MM.1S (cell line): ENCODE measurements around the gene TTYH2.

Experiments used
- DNase-seq: peaks from one replicate; pipeline ENCODE4 v3.0.0-alpha.2; 2015
- H2AFZ ChIP-seq: fragments of 300-600 bp; sonication (generic); 2 replicates; pipeline ENCODE4 v1.6.0; 2016; ENCODE audit warnings: antibody characterized with exemption, low read length
- H3F3A ChIP-seq: fragments of 300-600 bp; sonication (generic); 2 replicates; pipeline ENCODE4 v1.6.1; 2016; ENCODE audit warnings: mild to moderate bottlenecking, antibody characterized with exemption, low read length, moderate library complexity, mixed read lengths; ENCODE audit not compliant: insufficient read depth
- H3K27ac ChIP-seq: fragments of 300-600 bp; sonication (generic); 2 replicates; pipeline ENCODE4 v1.5.1; 2016; ENCODE audit warnings: mild to moderate bottlenecking, low read length
- H3K27me3 ChIP-seq: fragments of 300-600 bp; sonication (generic); replicated peaks from 2 replicates; pipeline ENCODE4 v1.6.0; 2016; ENCODE audit warnings: low read length; ENCODE audit not compliant: insufficient read depth
- H3K36me3 ChIP-seq: fragments of 300-600 bp; sonication (generic); replicated peaks from 2 replicates; pipeline ENCODE4 v1.6.1; 2016; ENCODE audit warnings: mild to moderate bottlenecking, low read length, mixed read lengths; ENCODE audit not compliant: insufficient read depth
- H3K4me1 ChIP-seq: fragments of 300-600 bp; sonication (generic); 2 replicates; pipeline ENCODE4 v1.6.1; 2016; ENCODE audit warnings: low read length, mixed read lengths
- H3K4me2 ChIP-seq: fragments of 300-600 bp; sonication (generic); 2 replicates; pipeline ENCODE4 v1.6.0; 2016; ENCODE audit warnings: low read depth, low read length
- H3K4me3 ChIP-seq: fragments of 300-600 bp; sonication (generic); 2 replicates; pipeline ENCODE4 v1.5.1; 2016; ENCODE audit warnings: low read length, mixed read lengths
- H3K79me2 ChIP-seq: fragments of 300-600 bp; sonication (generic); 2 replicates; pipeline ENCODE4 v1.6.1; 2016; ENCODE audit warnings: mixed run types, low read length, mixed read lengths
- H3K9ac ChIP-seq: fragments of 300-600 bp; sonication (generic); 2 replicates; pipeline ENCODE4 v1.6.1; 2016; ENCODE audit warnings: low read length, mixed read lengths
- H3K9me2 ChIP-seq: fragments of 300-600 bp; sonication (generic); replicated peaks from 2 replicates; pipeline ENCODE4 v1.6.1; 2016; ENCODE audit warnings: mild to moderate bottlenecking, low read length, mixed read lengths; ENCODE audit not compliant: insufficient read depth
- H3K9me3 ChIP-seq: fragments of 300-600 bp; sonication (generic); replicated peaks from 2 replicates; pipeline ENCODE4 v1.6.1; 2016; ENCODE audit warnings: mild to moderate bottlenecking, low read length, mixed read lengths; ENCODE audit not compliant: insufficient read depth
- H4K20me1 ChIP-seq: fragments of 300-600 bp; sonication (generic); 2 replicates; pipeline ENCODE4 v1.6.1; 2016; ENCODE audit warnings: mild to moderate bottlenecking, low read length, moderate library complexity, mixed read lengths; ENCODE audit not compliant: insufficient read depth
- EZH2 ChIP-seq: fragments of 300-600 bp; sonication (generic); optimal IDR thresholded peaks from 2 replicates; pipeline ENCODE3; 2017; ENCODE audit warnings: low read depth, mild to moderate bottlenecking, antibody characterized with exemption, low read length, mixed read lengths
- EZH2phosphoT487 ChIP-seq: fragments of 300-600 bp; sonication (generic); IDR thresholded peaks from 2 replicates; pipeline ENCODE4 v1.6.1; 2018; ENCODE audit warnings: antibody characterized with exemption, low read length
- TF ChIP-seq, protein P1 (sequence below): fragments of 300-600 bp; sonication (generic); IDR thresholded peaks from 2 replicates; pipeline ENCODE4 v1.5.1; 2016; ENCODE audit warnings: antibody characterized with exemption, low read length, mixed read lengths

TTYH2 gene

DNA sequence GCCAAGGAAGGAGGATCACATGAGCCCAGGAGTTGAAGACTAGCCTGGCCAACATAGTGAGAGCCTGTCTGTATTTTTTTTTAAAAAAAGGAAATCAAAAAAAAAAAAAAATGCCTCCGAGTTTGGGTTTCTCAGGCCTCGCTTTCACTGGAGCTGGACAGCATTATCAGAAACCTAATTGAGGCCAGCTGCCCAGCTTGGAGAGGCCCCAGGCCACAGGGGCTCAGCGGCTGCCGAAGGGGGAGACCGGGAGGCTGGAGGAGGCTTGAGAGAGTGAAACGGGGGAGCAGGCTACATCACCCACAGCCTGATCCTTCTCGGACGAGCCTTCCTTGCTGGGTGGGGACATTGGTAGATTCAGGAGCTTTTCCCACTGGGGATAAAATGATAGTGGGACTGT, 5.1 kb downstream of the TTYH2 start:
- no peaks in the 10 kb centered on the region for H4K20me1 ChIP-seq
- no peaks in the 10 kb centered on the region for H3K4me1 ChIP-seq
- H3K9me3 ChIP-seq: no peaks in the 10 kb centered on the region
- H3K9ac ChIP-seq: no peak overlapping the region
- H2AFZ ChIP-seq: no peak overlapping the region
- H3K27ac ChIP-seq: no peak overlapping the region
- H3K9me2 ChIP-seq: no peaks in the 10 kb centered on the region
- TF ChIP-seq, protein P1, sequence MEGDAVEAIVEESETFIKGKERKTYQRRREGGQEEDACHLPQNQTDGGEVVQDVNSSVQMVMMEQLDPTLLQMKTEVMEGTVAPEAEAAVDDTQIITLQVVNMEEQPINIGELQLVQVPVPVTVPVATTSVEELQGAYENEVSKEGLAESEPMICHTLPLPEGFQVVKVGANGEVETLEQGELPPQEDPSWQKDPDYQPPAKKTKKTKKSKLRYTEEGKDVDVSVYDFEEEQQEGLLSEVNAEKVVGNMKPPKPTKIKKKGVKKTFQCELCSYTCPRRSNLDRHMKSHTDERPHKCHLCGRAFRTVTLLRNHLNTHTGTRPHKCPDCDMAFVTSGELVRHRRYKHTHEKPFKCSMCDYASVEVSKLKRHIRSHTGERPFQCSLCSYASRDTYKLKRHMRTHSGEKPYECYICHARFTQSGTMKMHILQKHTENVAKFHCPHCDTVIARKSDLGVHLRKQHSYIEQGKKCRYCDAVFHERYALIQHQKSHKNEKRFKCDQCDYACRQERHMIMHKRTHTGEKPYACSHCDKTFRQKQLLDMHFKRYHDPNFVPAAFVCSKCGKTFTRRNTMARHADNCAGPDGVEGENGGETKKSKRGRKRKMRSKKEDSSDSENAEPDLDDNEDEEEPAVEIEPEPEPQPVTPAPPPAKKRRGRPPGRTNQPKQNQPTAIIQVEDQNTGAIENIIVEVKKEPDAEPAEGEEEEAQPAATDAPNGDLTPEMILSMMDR: no peak
- TF ChIP-seq EZH2: no peak
- TF ChIP-seq EZH2phosphoT487: no peak
- H3F3A ChIP-seq: no peaks in the 10 kb centered on the region
- no peaks in the 10 kb centered on the region for H3K36me3 ChIP-seq
- H3K4me2 ChIP-seq: no peak overlapping the region
- H3K79me2 ChIP-seq: no peaks in the 10 kb centered on the region
- no peak overlapping the region for H3K4me3 ChIP-seq
- DNase-seq: no peak
- peaks cover 22% of the 10 kb centered on the region for H3K27me3 ChIP-seq

DNA sequence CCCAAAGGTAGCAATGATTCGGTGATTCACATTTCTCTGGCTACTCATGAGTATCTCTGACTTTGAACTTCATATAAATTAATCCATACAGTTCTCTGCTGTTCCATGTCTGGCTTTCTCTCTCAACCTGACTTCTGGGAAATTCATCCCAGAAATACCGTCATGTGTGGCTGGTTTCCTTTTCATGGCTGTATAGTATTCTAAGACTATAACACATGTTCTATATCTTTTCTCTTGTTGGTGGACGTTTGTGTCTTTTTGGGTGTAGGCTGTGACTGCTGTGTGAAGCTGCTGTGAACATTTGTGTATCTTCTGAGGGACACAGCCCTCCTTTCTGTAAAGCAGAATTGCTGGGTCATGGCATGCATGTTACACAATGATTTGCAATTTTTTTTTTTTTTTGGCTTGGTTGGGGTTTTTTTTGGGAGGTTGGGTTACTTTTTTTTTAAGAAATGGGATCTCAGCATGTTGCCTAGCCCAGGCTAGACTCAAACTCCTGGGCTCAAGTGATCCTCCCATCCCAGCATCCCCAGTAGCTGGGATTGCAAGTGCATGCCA, 6.3 kb downstream of the TTYH2 start:
- H3K9ac ChIP-seq: no peak overlapping the region
- H3F3A ChIP-seq: no peaks in the 10 kb centered on the region
- no peak overlapping the region for H2AFZ ChIP-seq
- TF ChIP-seq, protein P1: no peak
- no peak for TF ChIP-seq EZH2phosphoT487
- TF ChIP-seq EZH2: no peak
- peaks cover 12% of the 10 kb centered on the region; the same call in 1 of the 2 replicates for H3K27me3 ChIP-seq
- no peak for DNase-seq
- no peaks in the 10 kb centered on the region for H4K20me1 ChIP-seq
- no peaks in the 10 kb centered on the region for H3K36me3 ChIP-seq
- H3K9me3 ChIP-seq: no peaks in the 10 kb centered on the region
- no peak overlapping the region for H3K4me2 ChIP-seq
- no peaks in the 10 kb centered on the region for H3K9me2 ChIP-seq
- H3K79me2 ChIP-seq: no peaks in the 10 kb centered on the region
- no peak overlapping the region for H3K27ac ChIP-seq
- H3K4me1 ChIP-seq: no peaks in the 10 kb centered on the region
- no peak overlapping the region for H3K4me3 ChIP-seq

DNA sequence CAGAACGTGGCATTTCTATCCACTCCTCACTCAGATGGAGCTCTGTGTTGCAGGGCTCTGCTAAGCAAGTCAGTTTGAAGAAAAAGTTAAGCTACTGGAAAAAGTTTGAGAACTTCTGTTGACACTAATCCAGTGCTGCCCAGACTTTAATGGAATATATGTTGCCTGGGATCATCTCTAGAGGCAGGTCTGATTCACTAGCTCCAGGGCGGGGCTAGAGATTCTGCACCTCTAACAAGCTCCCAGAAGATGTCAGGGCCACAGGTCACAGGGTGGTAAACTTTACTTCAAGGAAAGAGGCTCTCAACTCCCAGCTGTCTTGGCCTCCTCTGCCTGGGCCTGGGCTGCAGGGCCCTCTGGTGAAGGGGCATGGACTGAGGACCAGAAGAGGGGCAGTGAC, 6.8 kb downstream of the TTYH2 start:
- Histone ChIP-seq H3K79me2 (no peaks in the 10 kb centered on the region), H2AFZ (no peak overlapping the region), H3K4me2 (no peak overlapping the region), H3K27me3 (peaks cover 15% of the 10 kb centered on the region; the same call in 1 of the 2 replicates), H3K4me1 (no peaks in the 10 kb centered on the region), H3K9me2 (no peaks in the 10 kb centered on the region), H3K4me3 (no peak overlapping the region), H3K9ac (no peak overlapping the region), H3K27ac (no peak overlapping the region), H3K36me3 (no peaks in the 10 kb centered on the region), H3K9me3 (no peaks in the 10 kb centered on the region), H4K20me1 (no peaks in the 10 kb centered on the region), H3F3A (no peaks in the 10 kb centered on the region)
- no peak for DNase-seq
- TF ChIP-seq EZH2phosphoT487 (no peak), EZH2 (no peak)
- TF ChIP-seq, protein P1: no peak
